IgD-negative memory B cell (primary cell): ENCODE results near the gene PATJ. TPM values are rescaled to one million over a fixed set of nuclear protein-coding genes. Genes with fewer than 3 reads are reported as not detected.
"Not testable (repeated sequence)": the region's sequence is repeated elsewhere in the genome, so short reads cannot be mapped to it uniquely, and the experiment has no call there.

Experiments
- H3K27ac Mint-ChIP-seq, 3 donors: one replicate each; pipeline ENCODE4 v1.8.0; 2020 to 2022; ENCODE audit warnings: mild to moderate bottlenecking in 3 of 3, mixed read lengths in 3 of 3, moderate library complexity in 1 of 3
- H3K27me3 Mint-ChIP-seq: one replicate; pipeline ENCODE4 v1.8.0; 2021; ENCODE audit warnings: mixed read lengths
- H3K36me3 Mint-ChIP-seq: one replicate; pipeline ENCODE4 v1.8.0; 2020; ENCODE audit warnings: mild to moderate bottlenecking, mixed read lengths
- H3K4me1 Mint-ChIP-seq, 3 donors: one replicate each; pipeline ENCODE4 v1.8.0; 2020 to 2022; ENCODE audit warnings: mixed read lengths in 3 of 3, mild to moderate bottlenecking in 1 of 3
- H3K4me3 Mint-ChIP-seq, 4 donors: one replicate each; pipeline ENCODE4 v1.8.0; 2020 to 2022; ENCODE audit warnings: mild to moderate bottlenecking in 4 of 4, mixed read lengths in 4 of 4, moderate library complexity in 3 of 4
- H3K9me3 Mint-ChIP-seq, 3 donors: one replicate each; pipeline ENCODE4 v1.8.0; 2020 to 2021; ENCODE audit warnings: mixed read lengths in 3 of 3, mild to moderate bottlenecking in 1 of 3
- polyA plus RNA-seq: library from polyadenylated mRNA; unstranded; fragments of 300-500 nt; fragmentation: Illumina TruSeq; gene quantifications from one replicate; pipeline ENCODE4 v1.2.3, GENCODE V29; 2021

PATJ gene
- polyA plus RNA-seq, 1 donor from 2014 or later: 17.4 TPM

DNA sequence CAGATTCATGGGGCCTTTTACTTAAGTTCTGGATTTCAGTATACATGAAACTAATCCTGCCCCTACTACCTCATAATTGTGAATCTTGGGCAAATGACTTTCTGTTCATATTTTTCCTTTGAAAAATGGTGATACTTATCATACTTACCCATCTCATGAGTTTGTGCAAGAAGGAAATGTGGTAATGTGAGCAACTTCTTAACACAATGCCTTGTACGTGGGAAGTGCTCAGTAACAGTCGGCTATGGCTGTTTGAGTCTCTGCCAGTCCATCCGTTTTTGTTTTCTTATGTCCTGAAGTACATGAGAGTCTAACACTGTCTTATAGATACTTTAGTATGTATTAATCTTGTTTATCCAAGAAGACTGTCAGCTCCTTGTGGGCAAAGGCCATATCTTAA, 86.5 kb downstream of the PATJ start:
- H3K36me3 Mint-ChIP-seq: peaks cover 12% of the 10 kb centered on the region

DNA sequence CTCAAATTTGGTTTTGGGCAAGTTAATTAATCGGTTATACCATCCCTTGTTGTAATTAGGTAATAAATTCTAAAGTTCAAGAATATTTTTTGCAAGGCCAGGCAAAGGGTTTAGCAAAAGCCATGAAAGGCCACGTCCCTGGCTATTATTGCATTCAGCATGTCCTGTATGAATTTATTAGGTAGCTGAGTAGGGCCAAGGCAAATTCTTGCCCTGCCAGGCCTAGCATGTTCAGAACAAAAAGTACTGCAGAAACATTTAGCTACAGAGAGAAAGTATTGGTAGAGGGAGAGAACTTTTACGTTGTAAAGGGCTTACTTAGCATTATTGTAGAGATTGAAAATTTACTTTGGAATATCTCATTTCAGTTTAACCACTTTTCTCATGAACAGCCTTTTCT, 94.4 kb downstream of the PATJ start:
- Mint-ChIP-seq H3K27ac (no peak overlapping the region), H3K27me3 (no peaks in the 10 kb centered on the region), H3K36me3 (peaks cover 5% of the 10 kb centered on the region), H3K9me3 (no peaks in the 10 kb centered on the region), H3K4me3 (no peak overlapping the region), H3K4me1 (no peaks in the 10 kb centered on the region)

More for the DNA sequence above, 86.5 kb downstream of the PATJ start:
- no peak overlapping the region for H3K4me3 Mint-ChIP-seq
- H3K27me3 Mint-ChIP-seq: no peaks in the 10 kb centered on the region
- no peak overlapping the region for H3K27ac Mint-ChIP-seq
- no peaks in the 10 kb centered on the region for H3K4me1 Mint-ChIP-seq
- peaks cover 0 to 1% (median 0%) of the 10 kb centered on the region in 3 donors for H3K9me3 Mint-ChIP-seq

DNA sequence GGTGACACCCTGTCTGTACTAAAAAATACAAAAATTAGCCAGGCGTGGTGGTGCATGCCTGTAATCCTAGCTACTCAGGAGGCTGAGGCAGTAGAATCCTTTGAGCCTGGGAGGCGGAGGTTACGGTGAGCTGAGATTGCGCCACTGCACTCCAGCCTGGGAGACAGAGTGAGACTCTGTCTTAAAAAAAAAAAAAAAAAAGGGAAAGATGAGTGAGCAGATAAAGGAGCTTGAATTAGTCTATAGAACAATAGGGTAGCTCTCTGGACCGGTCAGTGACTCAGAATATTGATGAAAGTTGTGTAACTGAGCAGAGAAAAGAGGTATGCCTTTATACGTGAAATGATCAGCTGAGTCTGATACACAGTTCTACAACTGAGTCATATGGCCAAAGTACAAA, 95.3 kb downstream of the PATJ start:
- not testable (repeated sequence) for H3K36me3 Mint-ChIP-seq, H3K27me3 Mint-ChIP-seq, H3K4me3 Mint-ChIP-seq, H3K4me1 Mint-ChIP-seq, H3K9me3 Mint-ChIP-seq, H3K27ac Mint-ChIP-seq

DNA sequence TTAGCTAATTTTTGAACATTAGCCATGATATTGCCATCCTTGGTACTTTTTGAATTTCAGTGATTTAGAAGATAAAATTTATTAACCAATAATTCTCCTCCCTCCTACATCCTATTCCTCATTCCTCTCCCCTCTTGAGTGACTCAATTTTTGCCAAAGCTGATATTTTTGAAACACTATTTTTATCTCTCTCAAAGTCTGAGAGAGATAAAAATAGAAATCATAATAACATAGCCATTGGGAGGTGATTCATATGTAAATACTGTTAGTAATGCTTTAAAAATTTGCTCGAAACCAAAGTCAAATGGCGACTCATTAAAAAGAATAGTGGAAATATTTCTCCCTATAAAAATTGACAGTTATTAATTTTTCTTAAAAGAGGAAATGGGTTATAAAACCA, 97.4 kb downstream of the PATJ start:
- Mint-ChIP-seq H3K9me3 (no peaks in the 10 kb centered on the region), H3K4me3 (no peak overlapping the region), H3K27ac (no peak overlapping the region), H3K27me3 (no peaks in the 10 kb centered on the region), H3K4me1 (peaks cover 0 to 3% (median 0%) of the 10 kb centered on the region in 3 donors), H3K36me3 (peaks cover 5% of the 10 kb centered on the region)

DNA sequence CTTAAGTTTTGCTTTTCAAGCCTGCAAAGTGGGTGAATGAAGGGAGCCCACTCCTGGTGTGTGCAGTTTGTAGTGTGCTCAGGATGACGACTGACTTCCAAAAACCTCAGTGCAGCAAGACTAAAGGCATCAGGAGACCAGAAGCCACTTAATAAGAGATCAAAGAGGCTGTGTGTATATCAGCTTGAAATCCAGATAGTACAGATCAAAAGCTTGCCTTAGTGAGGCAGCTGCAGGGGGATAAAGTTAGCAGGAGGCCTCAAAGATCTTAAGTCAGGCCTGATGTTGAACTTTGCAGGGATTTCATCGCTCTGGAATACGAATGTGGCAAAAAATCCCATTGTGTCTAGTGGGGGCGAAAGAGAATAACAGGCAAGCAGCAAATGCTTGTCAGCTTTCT, 99.8 kb downstream of the PATJ start:
- H3K4me1 Mint-ChIP-seq: peaks cover 0 to 3% (median 0%) of the 10 kb centered on the region in 3 donors

DNA sequence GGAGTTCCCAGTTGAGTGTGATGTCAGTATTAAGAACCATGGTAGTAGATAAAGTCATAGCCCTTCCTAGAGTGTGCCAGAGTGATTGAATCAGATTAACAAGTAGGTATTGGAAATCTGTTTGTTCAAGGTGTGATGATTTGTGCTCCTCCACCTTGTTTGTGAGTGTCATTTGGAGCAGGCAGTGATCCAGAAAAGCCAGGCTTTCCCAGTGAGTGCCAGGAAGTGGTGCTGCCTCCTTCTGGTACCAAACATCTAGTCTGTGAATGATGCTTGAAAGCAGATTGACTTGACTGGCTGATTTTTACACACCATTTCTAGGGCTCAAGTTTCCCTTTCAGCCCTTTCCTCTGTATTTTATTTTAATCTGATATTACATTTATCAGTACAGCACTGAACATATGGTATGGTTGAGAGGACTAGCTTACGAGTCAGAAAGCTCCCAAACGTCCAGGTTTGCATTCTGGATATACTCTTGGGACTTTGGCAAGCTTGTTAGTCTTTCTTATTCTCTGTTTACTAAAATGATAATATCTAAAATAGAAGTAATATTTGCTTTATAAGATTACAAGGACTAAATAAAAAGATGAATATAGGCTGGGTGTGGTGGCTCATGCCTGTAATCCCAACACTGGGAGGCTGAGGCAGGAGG, 100.7 kb downstream of the PATJ start:
- Mint-ChIP-seq H3K27ac (no peak overlapping the region), H3K27me3 (no peaks in the 10 kb centered on the region), H3K9me3 (no peaks in the 10 kb centered on the region), H3K4me1 (peaks cover 0 to 3% (median 0%) of the 10 kb centered on the region in 3 donors), H3K36me3 (no peaks in the 10 kb centered on the region), H3K4me3 (no peak overlapping the region)

More for the DNA sequence above, 99.8 kb downstream of the PATJ start:
- no peaks in the 10 kb centered on the region for H3K9me3 Mint-ChIP-seq
- H3K27me3 Mint-ChIP-seq: no peaks in the 10 kb centered on the region
- peaks cover 2% of the 10 kb centered on the region for H3K36me3 Mint-ChIP-seq
- H3K4me3 Mint-ChIP-seq: no peak overlapping the region
- H3K27ac Mint-ChIP-seq: no peak overlapping the region

DNA sequence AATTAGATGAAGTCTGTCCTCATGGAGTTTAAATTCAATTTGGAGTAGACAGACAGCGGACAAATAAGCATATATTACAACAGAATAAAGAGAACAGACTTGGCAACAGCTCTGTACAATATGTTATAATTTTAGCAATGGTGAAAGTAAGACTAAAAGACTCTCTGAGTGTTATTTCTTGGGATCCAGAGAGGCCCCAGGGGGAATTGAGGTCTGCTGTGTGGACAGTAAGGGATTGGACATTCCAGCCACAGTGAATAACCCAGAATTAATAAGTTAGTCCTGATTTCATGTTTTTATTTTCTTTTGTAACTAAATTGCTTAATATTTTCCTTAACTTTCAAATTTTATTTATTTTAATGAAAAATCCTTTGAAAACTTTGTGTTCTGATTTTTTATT, 101.7 kb downstream of the PATJ start:
- no peaks in the 10 kb centered on the region for H3K9me3 Mint-ChIP-seq
- H3K36me3 Mint-ChIP-seq: no peaks in the 10 kb centered on the region
- no peak overlapping the region for H3K4me3 Mint-ChIP-seq
- H3K4me1 Mint-ChIP-seq: peaks cover 0 to 3% (median 0%) of the 10 kb centered on the region in 3 donors
- no peak overlapping the region for H3K27ac Mint-ChIP-seq
- H3K27me3 Mint-ChIP-seq: no peaks in the 10 kb centered on the region

DNA sequence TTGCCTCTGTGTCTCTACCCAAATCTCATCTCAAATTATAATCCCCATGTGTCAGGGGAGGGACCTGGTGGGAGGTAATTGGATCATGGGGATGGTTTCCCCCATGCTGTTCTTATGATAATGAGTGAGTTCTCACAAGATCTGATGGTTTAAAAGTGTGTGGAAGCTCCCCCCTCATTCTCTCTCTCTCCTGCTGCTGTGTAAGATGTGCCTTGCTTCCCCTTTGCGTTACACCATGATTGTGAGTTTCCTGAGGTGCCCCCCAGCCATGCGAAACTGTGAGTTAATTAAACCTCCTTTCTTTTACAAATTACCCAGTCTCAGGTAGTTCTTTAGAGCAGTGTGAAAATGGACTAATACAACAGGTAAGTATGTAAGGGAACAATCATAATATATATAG, 102.4 kb downstream of the PATJ start:
- not testable (repeated sequence) for H3K9me3 Mint-ChIP-seq, H3K4me3 Mint-ChIP-seq, H3K27me3 Mint-ChIP-seq, H3K4me1 Mint-ChIP-seq, H3K36me3 Mint-ChIP-seq
- H3K27ac Mint-ChIP-seq: peak overlapping the region in 1 of 3 donors; percentile 13

DNA sequence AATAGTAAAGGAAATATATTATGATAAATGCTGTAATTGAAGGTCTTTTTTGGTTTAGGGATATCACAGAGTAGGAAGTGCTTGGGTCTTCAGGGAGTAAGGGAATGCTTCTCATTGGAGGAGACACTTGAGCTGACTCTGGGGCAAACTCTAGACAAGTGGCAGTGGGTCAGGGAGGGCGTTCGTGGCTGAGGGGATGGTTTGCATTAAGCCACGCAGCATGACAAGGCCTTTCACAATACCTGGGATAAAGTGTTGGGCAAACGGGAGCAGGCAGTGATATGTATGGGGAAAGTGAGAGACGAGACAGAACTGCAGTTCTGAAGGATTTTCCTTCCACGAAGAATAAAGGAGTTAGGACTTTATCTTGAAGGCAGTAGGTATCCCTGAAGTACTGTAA, 109.0 kb downstream of the PATJ start:
- H3K27ac Mint-ChIP-seq: peak overlapping the region in 1 of 3 donors; percentile 31
- H3K4me1 Mint-ChIP-seq: no peaks in the 10 kb centered on the region
- no peaks in the 10 kb centered on the region for H3K36me3 Mint-ChIP-seq
- no peaks in the 10 kb centered on the region for H3K9me3 Mint-ChIP-seq
- no peaks in the 10 kb centered on the region for H3K27me3 Mint-ChIP-seq
- H3K4me3 Mint-ChIP-seq: no peak overlapping the region

DNA sequence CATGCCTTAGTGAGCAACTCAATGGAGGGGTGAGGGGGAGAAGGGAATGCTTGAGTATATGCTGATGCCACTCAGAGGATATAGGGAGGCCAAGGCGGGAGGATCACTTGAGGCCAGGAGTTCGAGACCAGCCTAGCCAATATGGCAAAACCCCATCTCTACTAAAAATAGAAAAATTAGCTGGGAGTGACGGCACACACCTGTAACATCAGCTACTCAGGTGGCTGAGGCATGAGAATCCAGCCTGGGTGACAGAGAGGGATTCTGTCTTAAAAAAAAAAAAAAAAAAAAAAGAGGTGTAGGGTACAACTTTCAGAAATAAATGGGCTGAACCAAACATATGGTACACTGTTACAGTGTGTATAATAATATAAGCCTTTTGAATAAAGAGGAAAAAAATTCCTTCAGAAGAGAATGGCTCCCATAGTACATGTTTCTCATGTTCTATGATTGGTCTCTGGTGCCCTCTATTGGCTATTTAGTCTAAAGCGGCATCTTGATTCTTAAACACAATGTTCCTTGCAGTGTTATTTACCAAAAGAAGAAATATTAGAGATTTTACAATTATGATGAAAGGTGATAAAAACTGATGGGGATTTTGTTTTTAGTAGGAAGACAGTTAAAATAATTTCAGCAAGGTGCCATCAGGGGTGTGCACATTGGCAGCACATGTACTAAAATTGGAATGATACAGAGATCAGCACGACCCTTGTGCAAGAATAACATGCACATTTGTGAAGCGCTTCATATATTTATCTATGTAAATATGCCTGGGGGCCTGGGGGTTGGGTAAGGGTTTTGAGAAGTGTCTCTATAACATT, 109.8 kb downstream of the PATJ start:
- H3K36me3 Mint-ChIP-seq: no peaks in the 10 kb centered on the region
- H3K4me1 Mint-ChIP-seq: no peaks in the 10 kb centered on the region
- H3K27me3 Mint-ChIP-seq: no peaks in the 10 kb centered on the region
- H3K4me3 Mint-ChIP-seq: no peak overlapping the region
- peak overlapping the region in 1 of 3 donors; percentile 31 for H3K27ac Mint-ChIP-seq
- no peaks in the 10 kb centered on the region for H3K9me3 Mint-ChIP-seq

DNA sequence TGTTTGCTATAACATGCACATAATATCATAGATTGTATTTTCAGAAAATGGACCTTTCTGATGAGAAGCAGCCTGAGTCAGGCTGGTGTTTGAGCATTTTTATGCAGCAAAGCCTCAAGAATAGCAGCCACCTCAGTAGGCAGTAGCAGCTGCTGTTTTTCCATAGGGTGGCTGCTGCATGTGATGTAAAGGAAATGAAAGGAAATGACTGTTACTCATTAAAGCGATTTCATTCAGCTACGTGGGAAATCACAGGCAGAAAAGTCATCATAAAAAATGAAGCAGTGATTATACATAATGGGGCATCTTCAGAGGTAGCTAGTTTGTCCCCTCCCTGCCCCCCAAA, 110.4 kb downstream of the PATJ start:
- Mint-ChIP-seq H3K27me3 (no peaks in the 10 kb centered on the region), H3K4me3 (no peak overlapping the region), H3K9me3 (no peaks in the 10 kb centered on the region), H3K36me3 (no peaks in the 10 kb centered on the region), H3K4me1 (no peaks in the 10 kb centered on the region), H3K27ac (no peak overlapping the region)

DNA sequence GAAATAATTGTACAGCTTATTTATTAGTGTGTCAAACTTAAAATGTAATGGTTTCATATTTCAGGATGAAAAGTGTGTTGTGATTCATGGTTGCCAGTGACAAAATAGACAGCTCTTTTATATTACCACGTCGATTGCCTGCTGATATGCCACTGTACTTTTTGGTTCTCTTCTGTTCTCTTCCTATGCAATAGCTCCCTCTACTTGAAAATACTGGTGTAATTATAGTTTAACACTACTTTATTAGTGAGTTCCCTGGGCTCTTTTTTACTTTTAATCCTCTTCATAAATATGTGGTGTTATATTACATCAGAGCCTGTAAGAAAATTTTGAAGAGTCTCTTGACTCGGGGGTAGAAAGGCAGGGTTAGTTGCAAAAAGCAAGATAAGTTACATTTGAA, 111.3 kb downstream of the PATJ start:
- Mint-ChIP-seq H3K4me3 (no peak overlapping the region), H3K36me3 (peaks cover 3% of the 10 kb centered on the region), H3K27ac (no peak overlapping the region), H3K9me3 (no peaks in the 10 kb centered on the region), H3K27me3 (no peaks in the 10 kb centered on the region), H3K4me1 (no peaks in the 10 kb centered on the region)

DNA sequence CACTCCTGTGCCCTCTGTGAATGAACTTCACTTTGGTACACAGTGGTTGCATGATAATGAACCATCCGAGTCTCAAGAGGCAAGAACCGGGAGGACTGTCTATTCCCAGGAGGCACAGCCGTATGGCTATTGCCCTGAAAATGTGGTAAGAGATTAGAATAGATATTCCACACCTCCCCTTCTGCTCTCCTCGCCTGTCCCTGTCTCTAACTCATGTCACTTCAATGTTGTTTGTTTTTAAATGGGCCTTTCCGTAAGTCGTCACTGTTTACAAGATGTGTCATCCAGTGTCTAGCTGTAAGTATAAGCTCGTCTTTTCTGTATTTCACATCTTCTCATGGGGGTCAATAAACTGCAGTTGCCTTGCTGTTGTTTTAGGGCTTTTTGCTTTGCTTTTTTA, 122.2 kb downstream of the PATJ start:
- Mint-ChIP-seq H3K4me1 (peaks cover 6 to 16% (median 9%) of the 10 kb centered on the region in 3 donors), H3K36me3 (peaks cover 15% of the 10 kb centered on the region), H3K9me3 (peaks cover 0 to 4% (median 1%) of the 10 kb centered on the region in 3 donors), H3K27me3 (no peaks in the 10 kb centered on the region), H3K27ac (no peak overlapping the region), H3K4me3 (no peak overlapping the region)

DNA sequence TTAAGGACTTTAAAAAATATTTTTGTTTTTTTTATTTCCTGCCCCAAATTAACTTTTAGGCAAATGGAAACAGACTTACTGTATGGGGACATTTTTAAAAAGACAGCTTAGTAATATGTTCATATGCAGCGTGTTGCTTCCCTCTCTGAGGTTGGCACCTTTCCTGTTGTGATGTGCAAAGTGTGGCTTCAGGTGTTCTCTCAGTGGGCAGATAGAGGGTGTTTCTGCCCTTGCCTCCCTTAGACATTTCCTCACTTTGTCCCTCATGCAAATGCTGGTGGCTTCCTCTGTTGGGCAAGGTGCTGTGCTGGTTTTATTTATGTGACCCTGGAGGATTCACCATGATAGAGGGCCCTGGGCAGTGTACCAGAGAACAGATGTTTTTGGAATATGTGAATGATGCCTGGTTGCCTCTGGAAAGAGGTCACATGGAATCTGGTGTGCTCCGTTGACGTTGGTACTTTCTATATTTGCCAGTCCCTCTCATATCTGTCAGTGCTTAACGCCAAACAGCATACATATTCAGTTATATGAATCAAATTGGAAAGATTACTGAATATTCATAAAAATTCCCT, 123.5 kb downstream of the PATJ start:
- no peaks in the 10 kb centered on the region for H3K27me3 Mint-ChIP-seq
- peaks cover 0 to 4% (median 1%) of the 10 kb centered on the region in 3 donors for H3K9me3 Mint-ChIP-seq
- peaks cover 6 to 16% (median 9%) of the 10 kb centered on the region in 3 donors for H3K4me1 Mint-ChIP-seq
- peak overlapping the region in 2 of 4 donors; percentile 58 to 75 for H3K4me3 Mint-ChIP-seq
- peaks cover 16% of the 10 kb centered on the region for H3K36me3 Mint-ChIP-seq
- peak overlapping the region in 1 of 3 donors; percentile 54 for H3K27ac Mint-ChIP-seq

DNA sequence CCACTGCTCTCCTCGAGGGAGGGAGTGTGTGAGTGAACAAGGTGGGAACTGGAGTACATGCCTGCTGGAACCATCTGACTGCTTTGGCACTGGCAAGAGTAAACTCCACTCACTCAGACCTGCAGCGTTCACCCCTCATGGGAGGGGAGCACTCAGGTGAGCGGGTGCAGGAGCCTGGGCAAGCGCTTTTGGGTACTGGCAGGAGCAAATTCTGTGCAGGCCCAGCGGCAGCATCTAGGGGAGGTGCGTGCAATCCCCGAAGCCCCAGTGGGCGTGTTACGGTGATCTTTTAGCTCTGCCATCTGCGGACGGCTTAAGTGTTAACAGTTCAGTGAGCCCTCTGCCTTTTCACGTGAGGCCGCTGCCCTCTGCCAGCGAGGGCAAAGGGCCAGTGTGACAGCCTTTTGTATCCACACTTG, 127.4 kb downstream of the PATJ start:
- H3K9me3 Mint-ChIP-seq: peaks cover 0 to 4% (median 1%) of the 10 kb centered on the region in 3 donors
- no peaks in the 10 kb centered on the region for H3K27me3 Mint-ChIP-seq
- no peak overlapping the region for H3K27ac Mint-ChIP-seq
- H3K4me3 Mint-ChIP-seq: no peak overlapping the region
- H3K36me3 Mint-ChIP-seq: peaks cover 20% of the 10 kb centered on the region
- peaks cover 6 to 8% (median 7%) of the 10 kb centered on the region in 3 donors for H3K4me1 Mint-ChIP-seq
